Ovary (tissue), 9 donors: ENCODE results near the gene APLN. TPM values are rescaled to one million over a fixed set of nuclear protein-coding genes. Genes with fewer than 3 reads are reported as not detected.

Experiments used
- DNase-seq, 5 donors: peaks; one replicate each; pipeline ENCODE4 v3.0.0-alpha.2; 2019 to 2020
- H3K27ac ChIP-seq, 2 donors: fragments of 200-600 bp; one replicate each; pipeline versions ENCODE4 v1.5.1 to v1.8.0; 2019 to 2022
- H3K27me3 ChIP-seq: fragments of 200-600 bp; one replicate; pipeline ENCODE4 v1.8.0; 2022
- H3K36me3 ChIP-seq: fragments of 200-600 bp; sonication (generic); one replicate; pipeline ENCODE4 v1.5.1; 2019
- H3K4me1 ChIP-seq: one replicate; pipeline ENCODE4 v1.8.1; 2013; ENCODE audit warnings: mild to moderate bottlenecking, moderate library complexity; ENCODE audit not compliant: insufficient read depth
- H3K4me3 ChIP-seq: fragments of 200-600 bp; sonication (generic); one replicate; pipeline ENCODE4 v1.5.1; 2017
- H3K9me3 ChIP-seq, 2 donors: fragments of 200-600 bp in 1 of 2; sonication (generic) in 1 of 2; one replicate each; pipeline versions ENCODE4 v1.5.1 to v1.8.1; 2013 to 2019; ENCODE audit warnings: mild to moderate bottlenecking in 1 of 2, moderate library complexity in 1 of 2
- EP300 ChIP-seq: sonication (generic); formaldehyde crosslinking; IDR thresholded peaks from one replicate; pipeline ENCODE4 v1.6.1; 2017; ENCODE audit warnings: antibody characterized with exemption
- POLR2A ChIP-seq: fragments of 450-650 bp; IDR thresholded peaks from one replicate; pipeline ENCODE4 v1.6.1; 2017; ENCODE audit warnings: antibody characterized with exemption, mild to moderate bottlenecking, moderate library complexity
- WGBS, 3 donors: extraction: QIAGEN DNeasy Blood & Tissue Kit in 1 of 3; methylation state at CpG; one replicate each; pipeline versions ENCODE4 v1.1.5 to v1.1.7; 2013 to 2017; 5-methylcytosine and 5-hydroxymethylcytosine counted together
- intact Hi-C, 4 donors: fragments of 100-400 bp; cut with DNase I; formaldehyde crosslinking; loops; one replicate each; pipeline versions ENCODE4 v1.11.0 to v1.15.1; 2022 to 2023
- polyA plus RNA-seq, 2 donors: library from polyadenylated mRNA; stranded (reverse); fragments of 200-250 nt in 1 of 2; fragments of 350-450 nt in 1 of 2; fragmentation: Illumina TruSeq in 1 of 2; extraction: RNeasy Lipid Tissue Mini Kit (QIAGEN cat#74804) in 1 of 2; gene quantifications; one replicate each; pipeline ENCODE4 v1.2.3, GENCODE V29; 2013 to 2014
- total RNA-seq, 7 donors: library from RNA; depleted of rRNA in 2 of 7; stranded (reverse); fragments of >200 nt in 2 of 7; fragmentation: NEBNext Ultra II Directional in 3 of 7; extraction: Animal tissue kit (Norgen Biotek cat#: 25700) in 3 of 7; gene quantifications; one replicate each; pipeline versions ENCODE4 v1.1.0 to v1.2.4, GENCODE V29; 2016 to 2023
- TF ChIP-seq, protein P1 (sequence below), 3 donors: fragments of 450-650 bp in 2 of 3; fragments of 200-600 bp in 1 of 3; IDR thresholded peaks; one replicate each; pipeline versions ENCODE4 v1.5.1 to v1.8.0; 2016 to 2022; ENCODE audit warnings: antibody characterized with exemption in 3 of 3, mild to moderate bottlenecking in 1 of 3
- donor health status: DM: no; HTN: no; CAD: no; lungs with moderate emphysema.
- donor health status: DM: no; HTN: no; CAD: no.
- donor health status: Bipolar disorder and iron deficiency.
- donor health status: DM: yes; HTN: yes; CAD: no.
- donor health status: DM: no; HTN: no; CAD: no.
- donor health status: DM: yes; HTN: yes; CAD: no.

APLN gene
- total and polyA plus RNA-seq, 9 donors = 0.72 to 14.5 (median 3.4) TPM

DNA sequence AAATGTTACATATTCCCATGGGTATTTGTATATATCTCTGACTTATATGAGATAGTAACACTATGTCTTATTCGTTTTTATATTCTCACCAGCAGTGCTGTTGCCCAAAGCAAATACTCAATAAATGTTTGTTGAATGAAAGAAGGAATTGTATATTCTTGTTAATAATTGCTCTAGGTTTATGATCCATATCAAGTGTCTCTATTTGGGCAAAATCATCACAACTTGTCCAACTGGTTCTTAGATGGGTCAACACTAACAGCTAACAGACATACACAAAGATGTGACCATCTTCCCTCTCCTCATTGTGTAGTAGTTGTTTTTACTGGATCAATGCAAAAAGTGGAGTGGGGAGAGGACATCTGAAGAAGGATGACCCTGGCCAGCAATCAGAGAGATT lies 6.6 kb upstream of the APLN start:
- no peaks in the 10 kb centered on the region for H3K27me3 ChIP-seq
- no peaks in the 10 kb centered on the region for H3K36me3 ChIP-seq
- no peak for DNase-seq
- H3K27ac ChIP-seq = no peak overlapping the region
- no peak for TF ChIP-seq EP300
- TF ChIP-seq POLR2A = no peak
- TF ChIP-seq, protein P1, sequence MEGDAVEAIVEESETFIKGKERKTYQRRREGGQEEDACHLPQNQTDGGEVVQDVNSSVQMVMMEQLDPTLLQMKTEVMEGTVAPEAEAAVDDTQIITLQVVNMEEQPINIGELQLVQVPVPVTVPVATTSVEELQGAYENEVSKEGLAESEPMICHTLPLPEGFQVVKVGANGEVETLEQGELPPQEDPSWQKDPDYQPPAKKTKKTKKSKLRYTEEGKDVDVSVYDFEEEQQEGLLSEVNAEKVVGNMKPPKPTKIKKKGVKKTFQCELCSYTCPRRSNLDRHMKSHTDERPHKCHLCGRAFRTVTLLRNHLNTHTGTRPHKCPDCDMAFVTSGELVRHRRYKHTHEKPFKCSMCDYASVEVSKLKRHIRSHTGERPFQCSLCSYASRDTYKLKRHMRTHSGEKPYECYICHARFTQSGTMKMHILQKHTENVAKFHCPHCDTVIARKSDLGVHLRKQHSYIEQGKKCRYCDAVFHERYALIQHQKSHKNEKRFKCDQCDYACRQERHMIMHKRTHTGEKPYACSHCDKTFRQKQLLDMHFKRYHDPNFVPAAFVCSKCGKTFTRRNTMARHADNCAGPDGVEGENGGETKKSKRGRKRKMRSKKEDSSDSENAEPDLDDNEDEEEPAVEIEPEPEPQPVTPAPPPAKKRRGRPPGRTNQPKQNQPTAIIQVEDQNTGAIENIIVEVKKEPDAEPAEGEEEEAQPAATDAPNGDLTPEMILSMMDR (IDR thresholded peaks at IDR 0.05) = no peak
- 52 to 63% (median 62%) methylated on average over 1 of the region's 1 CpG for WGBS, 3 donors
- no peaks in the 10 kb centered on the region for H3K4me1 ChIP-seq
- H3K9me3 ChIP-seq = peaks cover 0 to 4% of the 10 kb centered on the region in 2 donors
- intact Hi-C loops = no loop called here
- no peak overlapping the region for H3K4me3 ChIP-seq

DNA sequence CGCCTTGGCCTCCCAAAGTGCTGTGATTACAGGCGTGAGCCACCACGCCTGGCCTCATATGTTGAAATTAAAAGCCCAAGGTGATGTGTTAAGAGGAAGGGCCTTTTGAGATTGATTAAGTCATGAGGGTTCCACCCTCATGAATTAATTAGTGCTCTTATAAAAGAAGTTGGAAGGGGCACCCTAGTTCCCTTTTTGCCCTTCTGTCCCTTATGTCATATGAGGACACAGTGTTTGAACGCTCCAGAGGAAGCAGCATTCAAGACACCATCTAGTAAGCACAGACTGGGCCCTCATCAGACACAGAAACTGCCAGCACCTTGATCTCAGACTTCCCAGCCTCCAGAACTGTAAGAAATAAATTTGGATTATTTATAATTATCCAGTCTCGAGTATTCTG lies 5.1 kb upstream of the APLN start:
- no peaks in the 10 kb centered on the region for H3K27me3 ChIP-seq
- TF ChIP-seq, protein P1 (IDR thresholded peaks at IDR 0.05) = no peak
- no peak for TF ChIP-seq POLR2A
- TF ChIP-seq EP300 = no peak
- H3K4me1 ChIP-seq = no peaks in the 10 kb centered on the region
- intact Hi-C loops = no loop called here
- no peak overlapping the region for H3K27ac ChIP-seq
- DNase-seq = no peak
- no peaks in the 10 kb centered on the region for H3K36me3 ChIP-seq
- peaks cover 0 to 4% of the 10 kb centered on the region in 2 donors for H3K9me3 ChIP-seq
- 65 to 74% (median 68%) methylated on average over 5 of the region's 5 CpGs for WGBS, 3 donors
- H3K4me3 ChIP-seq = no peak overlapping the region

DNA sequence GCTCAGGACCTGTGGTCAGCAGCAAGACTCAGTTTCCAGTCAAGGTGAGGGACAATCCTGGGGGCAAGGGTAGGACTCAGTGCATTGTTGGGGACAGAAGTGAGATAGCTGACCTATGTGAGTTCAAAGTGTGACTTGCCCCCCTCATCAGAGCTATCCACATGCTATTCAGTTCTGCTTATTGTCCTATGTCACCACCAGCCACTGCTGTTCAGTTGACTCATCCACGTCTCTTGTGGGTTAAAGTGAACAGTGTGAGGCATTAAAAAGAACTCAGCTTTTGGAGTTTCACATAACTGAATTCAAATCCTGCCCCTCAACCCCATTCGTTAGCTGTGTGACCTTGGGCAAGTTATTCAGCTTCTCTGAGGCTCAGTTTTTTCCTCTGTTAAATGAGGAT lies 4.4 kb upstream of the APLN start:
- Histone ChIP-seq H3K27me3 (no peaks in the 10 kb centered on the region), H3K27ac (no peak overlapping the region), H3K9me3 (peaks cover 0 to 4% of the 10 kb centered on the region in 2 donors), H3K36me3 (no peaks in the 10 kb centered on the region), H3K4me1 (no peaks in the 10 kb centered on the region), H3K4me3 (no peak overlapping the region)
- 65 to 82% (median 76%) methylated on average over 2 of the region's 2 CpGs for WGBS, 3 donors
- no peak for TF ChIP-seq POLR2A
- no peak for TF ChIP-seq EP300
- TF ChIP-seq, protein P1 (IDR thresholded peaks at IDR 0.05) = no peak
- intact Hi-C loops = no loop called here
- DNase-seq = no peak

- H3K36me3 ChIP-seq = no peaks in the 10 kb centered on the region
- H3K9me3 ChIP-seq = peaks cover 0 to 4% of the 10 kb centered on the region in 2 donors
- TF ChIP-seq EP300 (no peak), POLR2A (no peak)
- TF ChIP-seq, protein P1 (IDR thresholded peaks at IDR 0.05) = no peak
- no peak overlapping the region for H3K27ac ChIP-seq
- no peak for DNase-seq
- WGBS, 3 donors = 80 to 86% (median 81%) methylated on average over 5 of the region's 5 CpGs
- no peak overlapping the region for H3K4me3 ChIP-seq
- intact Hi-C loops = no loop called here
- no peaks in the 10 kb centered on the region for H3K27me3 ChIP-seq
- no peaks in the 10 kb centered on the region for H3K4me1 ChIP-seq
Observed at GRCh38 chrX:129658429-129658828, 3.7 kb upstream of the APLN start.
